Activated T-helper 1 cell treated with anti-CD3 and anti-CD28 coated beads, Interleukin-2, amount 50 U/mL, for 16 hours (primary cell): ENCODE measurements around the gene IL12RB1.

ENCODE experiments used
- DNase-seq, 2 donors: peaks; one replicate each; pipeline ENCODE4 v3.0.0-alpha.2; 2020; ENCODE audit warnings: low read depth in 1 of 2, low spot score in 1 of 2

IL12RB1 gene

DNA sequence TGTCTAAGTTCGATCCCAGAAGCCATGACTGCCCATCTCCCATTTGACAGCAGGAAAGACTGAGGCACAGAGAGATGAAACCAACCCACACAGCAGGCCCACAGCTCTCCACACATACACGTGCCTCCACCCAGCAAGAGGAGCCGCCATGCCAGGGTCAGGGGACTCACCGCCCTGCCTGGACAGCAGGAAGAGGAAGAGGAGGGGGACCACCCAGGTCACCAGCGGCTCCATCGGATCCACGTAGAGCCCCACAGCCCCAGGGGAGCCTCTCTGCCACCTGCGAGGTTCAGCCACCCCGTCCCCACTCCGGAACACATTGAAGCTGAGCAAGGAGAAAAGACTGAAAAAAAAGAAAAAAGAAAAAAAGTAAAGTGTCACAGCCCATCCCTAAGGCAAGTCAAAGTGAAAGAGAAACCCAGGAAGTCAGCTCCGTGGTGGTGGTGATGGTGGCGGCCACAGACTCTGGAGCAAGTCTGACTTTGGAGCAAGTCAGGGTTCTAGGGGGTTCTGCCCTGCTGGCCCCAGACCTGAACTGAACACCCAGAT is at the start of gene IL12RB1:
Gene IL12RB1 (minus strand): TSS at position 345 of the 549 bp plus-strand sequence. CDS start 111 bp downstream, at position 234.
- DNase-seq: peak; percentile 27 to 28

- no peak for DNase-seq
Observed at GRCh38 chr19:18135712-18136584, 49.2 kb upstream of the IL12RB1 start.

GRCh38 chr19:18131841-18132596 is 45.3 kb upstream of the IL12RB1 start:
- no peak for DNase-seq

GRCh38 chr19:18130523-18131242 is 43.9 kb upstream of the IL12RB1 start:
- no peak for DNase-seq

- DNase-seq: no peak
Observed at GRCh38 chr19:18128805-18129204, 42.1 kb upstream of the IL12RB1 start.

- DNase-seq: no peak
Observed at GRCh38 chr19:18128044-18128443, 41.3 kb upstream of the IL12RB1 start.

GRCh38 chr19:18126097-18126496 is 39.4 kb upstream of the IL12RB1 start:
- DNase-seq: no peak

GRCh38 chr19:18123819-18124218 is 37.1 kb upstream of the IL12RB1 start:
- DNase-seq: no peak

GRCh38 chr19:18122860-18123795 is 36.4 kb upstream of the IL12RB1 start:
- no peak for DNase-seq

DNA sequence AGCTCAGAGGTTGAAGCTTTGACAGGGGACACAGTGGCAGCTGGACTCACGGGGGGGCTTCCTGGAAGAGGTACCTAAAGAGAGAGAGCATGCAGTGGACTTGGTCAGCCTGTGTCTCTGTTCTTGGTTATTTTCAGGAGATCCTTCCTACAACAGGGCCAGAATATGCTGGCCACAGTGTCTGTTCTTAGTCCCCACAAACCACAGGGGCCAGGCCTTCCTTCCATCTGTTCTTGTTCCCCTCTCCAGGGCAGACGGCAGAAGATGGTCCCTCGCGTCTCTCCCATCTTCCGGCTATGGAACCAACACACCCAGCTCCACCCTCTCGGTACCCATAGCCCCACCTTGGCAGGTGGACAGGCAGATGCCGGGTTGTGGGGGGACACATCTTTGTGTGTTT is 35.7 kb upstream of the IL12RB1 start:
- no peak for DNase-seq

DNA sequence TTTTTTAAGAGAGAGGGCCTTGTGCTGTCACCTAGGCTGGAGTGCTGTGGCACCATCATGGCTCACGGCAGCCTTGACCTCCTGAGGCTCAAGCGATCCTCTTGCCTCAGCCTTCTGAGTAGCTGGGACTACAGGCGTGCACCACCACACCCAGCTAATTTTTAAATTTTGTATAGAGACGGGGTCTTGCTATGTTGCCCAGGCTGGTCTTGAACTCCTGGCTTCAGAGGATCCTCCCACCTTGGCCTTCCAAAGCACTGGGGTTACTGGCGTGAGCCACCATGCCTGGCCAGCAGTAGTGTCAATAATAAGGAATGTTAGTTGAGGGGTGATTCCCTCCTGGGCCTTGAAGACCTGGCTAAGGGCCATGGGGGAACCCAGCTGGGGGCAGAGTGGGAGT is 34.4 kb upstream of the IL12RB1 start:
- no peak for DNase-seq

DNA sequence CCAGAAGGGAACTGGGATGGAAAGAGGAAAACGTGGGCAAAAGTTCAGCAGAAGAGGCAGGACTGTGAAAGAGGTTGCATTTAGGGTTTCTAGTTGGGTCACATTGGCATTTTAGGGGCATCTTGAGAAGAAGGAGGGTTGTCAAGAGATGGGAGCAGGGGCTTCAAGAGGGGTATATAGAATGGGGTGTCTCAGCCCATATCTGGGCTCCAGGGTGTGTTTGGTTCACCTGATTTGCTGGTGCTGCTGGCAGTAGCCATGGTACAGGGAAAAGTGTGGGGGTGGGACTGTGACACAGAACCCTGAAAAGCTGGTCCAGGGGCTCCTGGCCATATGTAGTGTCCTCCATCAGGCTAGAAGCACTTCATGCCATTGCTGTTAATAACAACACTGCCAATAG is 33.4 kb upstream of the IL12RB1 start:
- DNase-seq: no peak

DNA sequence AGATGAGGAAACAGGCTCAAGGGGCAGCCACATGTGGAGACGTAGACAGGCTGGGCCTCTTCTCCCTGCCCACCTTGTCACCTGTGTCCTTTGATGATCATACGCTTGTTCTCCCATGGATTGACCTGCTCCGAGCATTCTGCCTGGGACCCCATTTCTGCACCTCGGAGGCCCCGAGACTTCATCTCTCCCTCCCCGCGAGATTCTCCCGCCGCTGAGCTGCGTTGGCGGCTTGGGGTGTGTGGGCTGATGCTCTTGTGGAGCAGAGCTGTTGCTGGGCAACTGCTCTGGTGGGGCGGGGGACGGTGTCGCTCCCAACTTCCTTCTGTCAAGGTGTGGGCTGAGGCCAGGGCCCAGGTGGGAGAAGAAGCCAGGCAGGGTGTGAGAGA is 33.0 kb upstream of the IL12RB1 start:
- peak; percentile 21 to 24 for DNase-seq

DNA sequence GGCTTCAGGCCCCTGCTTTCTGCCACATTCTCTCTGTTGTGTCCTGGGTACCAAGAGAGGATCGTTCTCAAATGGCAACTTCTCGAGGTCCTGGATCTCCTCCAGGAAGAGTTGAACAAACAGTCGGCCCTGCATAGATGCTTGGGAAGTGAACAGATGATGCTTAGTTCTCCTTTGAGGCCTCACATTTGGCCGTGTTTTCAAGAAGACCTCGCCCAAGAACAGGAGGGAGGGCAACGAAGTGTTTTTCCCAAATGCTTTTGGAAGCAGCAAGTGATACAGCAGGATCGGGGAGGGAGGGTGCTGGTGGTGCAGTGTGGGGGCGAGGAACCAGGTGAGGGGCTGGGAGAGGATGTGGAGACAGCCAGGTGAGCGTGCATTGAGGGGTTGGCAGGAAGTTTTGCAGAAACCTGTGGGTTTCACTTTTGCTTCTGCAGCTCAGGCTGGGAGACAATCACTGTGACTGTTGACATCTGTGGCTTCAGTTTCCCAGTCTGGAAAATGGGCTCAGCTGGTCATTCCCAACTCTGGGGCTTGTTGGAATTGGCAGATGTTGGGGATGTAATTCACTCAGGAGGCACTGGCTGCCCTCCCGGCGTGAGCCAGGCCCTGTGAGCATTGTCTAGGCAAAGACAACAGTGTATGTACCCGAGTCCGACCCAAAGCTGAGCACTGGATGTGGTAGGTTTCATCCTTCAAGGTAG is 32.4 kb upstream of the IL12RB1 start:
- no peak for DNase-seq

- DNase-seq: no peak
Observed at GRCh38 chr19:18118420-18119012, 31.8 kb upstream of the IL12RB1 start.

- DNase-seq: peak; percentile 91 to 94
Observed at GRCh38 chr19:18117692-18118378, 31.1 kb upstream of the IL12RB1 start.

DNA sequence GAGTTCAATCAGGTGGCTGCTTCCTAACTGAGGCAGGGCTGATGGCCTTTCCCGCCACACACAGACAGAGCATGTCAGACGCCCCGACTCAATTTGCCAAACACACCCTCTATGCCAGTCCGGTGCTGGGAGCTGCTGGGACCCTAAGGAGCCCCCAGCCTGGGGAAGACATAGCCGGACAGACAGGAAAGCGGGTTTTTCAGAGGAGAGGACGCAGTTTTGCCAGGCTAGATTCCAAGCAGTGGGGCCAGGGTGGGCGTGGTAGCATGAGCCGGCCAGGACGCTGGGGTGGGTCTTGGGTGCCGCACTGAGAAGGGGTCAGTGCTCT is 30.6 kb upstream of the IL12RB1 start:
- no peak for DNase-seq

GRCh38 chr19:18114483-18114882 is 27.7 kb upstream of the IL12RB1 start:
- no peak for DNase-seq

- no peak for DNase-seq
Observed at GRCh38 chr19:18113827-18114226, 27.1 kb upstream of the IL12RB1 start.
